Keratinocyte (primary cell): Measurements from ENCODE around the gene THSD7B. TPM values are rescaled to one million over a fixed set of nuclear protein-coding genes. Genes with fewer than 3 reads are reported as not detected.

Source experiments
- DNase-seq: peaks from one replicate; pipeline ENCODE4 v3.0.0-alpha.2; 2011; ENCODE audit warnings: low read depth, missing footprints, low spot score
- FAIRE-seq: peaks from 2 replicates; lab custom pipeline; 2011; peaks lifted over from hg19 to GRCh38; lab: Jason Lieb, UNC
- H2AFZ ChIP-seq: 2 replicates; pipeline ENCODE4 v1.6.0; 2012; ENCODE audit warnings: low read length, control low read depth, inconsistent platforms; ENCODE audit not compliant: control insufficient read depth
- H3K27ac ChIP-seq: 2 replicates; pipeline ENCODE4 v1.5.1; 2011; ENCODE audit warnings: low read length; ENCODE audit not compliant: control insufficient read depth, insufficient read depth
- H3K27me3 ChIP-seq: 3 replicates; pipeline ENCODE4 v1.6.0; 2011; ENCODE audit warnings: low read length; ENCODE audit not compliant: control insufficient read depth, insufficient read depth; ENCODE audit errors: extremely low read depth
- H3K36me3 ChIP-seq, 2 experiments: 2 replicates in 1 of 2; 3 replicates in 1 of 2; pipeline ENCODE4 v1.5.1; 2011; ENCODE audit warnings: low read length in 2 of 2, mild to moderate bottlenecking in 1 of 2; ENCODE audit not compliant: control insufficient read depth in 2 of 2, insufficient read depth in 2 of 2; ENCODE audit errors: extremely low read depth in 1 of 2
- H3K4me1 ChIP-seq: 3 replicates; pipeline ENCODE4 v1.5.1; 2011; ENCODE audit warnings: low read length; ENCODE audit not compliant: control insufficient read depth, insufficient read depth; ENCODE audit errors: extremely low read depth
- H3K4me2 ChIP-seq: 3 replicates; pipeline ENCODE4 v1.6.0; 2011; ENCODE audit warnings: low read depth, low read length; ENCODE audit not compliant: control insufficient read depth, insufficient read depth; ENCODE audit errors: extremely low read depth
- H3K4me3 ChIP-seq, 3 experiments: fragments of 200-600 bp in 1 of 3; sonication (generic) in 1 of 3; 2 replicates in 2 of 3; 3 replicates in 1 of 3; pipeline ENCODE4 v1.5.1; 2011 to 2016; ENCODE audit warnings: low read length in 3 of 3, mild to moderate bottlenecking in 3 of 3, control low read depth in 2 of 3, inconsistent platforms in 1 of 3, low read depth in 1 of 3, mixed read lengths in 1 of 3, mixed run types in 1 of 3, moderate library complexity in 1 of 3; ENCODE audit not compliant: control insufficient read depth in 2 of 3, insufficient read depth in 2 of 3; ENCODE audit errors: extremely low read depth in 1 of 3
- H3K79me2 ChIP-seq: 2 replicates; pipeline ENCODE4 v1.6.0; 2012; ENCODE audit warnings: low read length; ENCODE audit not compliant: control insufficient read depth, insufficient read depth
- H3K9ac ChIP-seq: 3 replicates; pipeline ENCODE4 v1.6.0; 2011; ENCODE audit warnings: low read length; ENCODE audit not compliant: control insufficient read depth, insufficient read depth; ENCODE audit errors: extremely low read depth
- H3K9me1 ChIP-seq: 3 replicates; pipeline ENCODE4 v1.6.0; 2011; ENCODE audit warnings: low read length; ENCODE audit not compliant: control insufficient read depth, insufficient read depth; ENCODE audit errors: extremely low read depth
- H3K9me3 ChIP-seq: 2 replicates; pipeline ENCODE4 v1.5.1; 2012; ENCODE audit warnings: low read depth, low read length; ENCODE audit not compliant: control insufficient read depth
- H4K20me1 ChIP-seq: 3 replicates; pipeline ENCODE4 v1.6.0; 2011; ENCODE audit warnings: low read length; ENCODE audit not compliant: control insufficient read depth, insufficient read depth; ENCODE audit errors: extremely low read depth
- CTCF ChIP-seq, 3 experiments: IDR thresholded peaks in 1 of 3; conservative IDR thresholded peaks in 1 of 3; optimal IDR thresholded peaks in 1 of 3; 2 replicates in 2 of 3; 3 replicates in 1 of 3; pipeline versions ENCODE3 to v1.5.1; 2011; ENCODE audit warnings: low read length in 3 of 3, mild to moderate bottlenecking in 3 of 3, moderate library complexity in 2 of 3, control low read depth in 1 of 3, inconsistent platforms in 1 of 3; ENCODE audit not compliant: insufficient read depth in 2 of 3; ENCODE audit errors: extremely low read depth in 1 of 3
- EZH2 ChIP-seq: IDR thresholded peaks from one replicate; pipeline ENCODE4 v1.6.1; 2012; ENCODE audit warnings: inconsistent platforms, mild to moderate bottlenecking, low read length, moderate library complexity
- dilution Hi-C: fragments of 300-500 bp; cut with MboI; formaldehyde crosslinking; loops from one replicate; pipeline ENCODE4 v1.7.0; 2020; ENCODE audit warnings: low sequenced_read_pairs; ENCODE audit not compliant: extremely low pct_ligation_motif_present
- polyA plus RNA-seq, 5 experiments: library from polyadenylated mRNA; depleted of rRNA in 3 of 5; stranded (reverse) in 3 of 5; stranded (forward) in 1 of 5; unstranded in 1 of 5; fragments of >200 nt; gene quantifications; 1 replicate in 1 of 5; 2 replicates in 3 of 5; 3 replicates in 1 of 5; pipeline versions ENCODE4 v1.2.1 to v1.2.3, GENCODE V29; 2011 to 2012; ENCODE audit warnings: missing spikeins in 2 of 5, low read depth in 1 of 5, low replicate concordance in 1 of 5

The THSD7B gene
- polyA plus RNA-seq, 1 donor (not counting 4 experiments of a cell fraction or from before 2014, with no cell fraction given) = 0.04 TPM

- H3K79me2 ChIP-seq = no peaks in the 10 kb centered on the region
- TF ChIP-seq CTCF (optimal IDR thresholded peaks at IDR 0.05 in 1 of 3, IDR thresholded peaks at IDR 0.05 in 1 of 3, conservative IDR thresholded peaks at IDR 0.05 in 1 of 3; ENCODE audit: extremely low read depth in 1 of 3, insufficient read depth in 2 of 3, low read length in 3 of 3) (no peak), EZH2 (no peak)
- no peak overlapping the region for H3K4me2 ChIP-seq
- H3K9me3 ChIP-seq = no peaks in the 10 kb centered on the region
- no peak overlapping the region for H2AFZ ChIP-seq
- no peaks in the 10 kb centered on the region for H3K27me3 ChIP-seq
- no peak overlapping the region for H3K9ac ChIP-seq
- H3K9me1 ChIP-seq = no peaks in the 10 kb centered on the region
- H3K4me3 ChIP-seq = no peak overlapping the region
- no peaks in the 10 kb centered on the region for H3K36me3 ChIP-seq
- no peak overlapping the region for H3K27ac ChIP-seq
- dilution Hi-C loops = no loop called here
- no peaks in the 10 kb centered on the region for H4K20me1 ChIP-seq
- FAIRE-seq = no peak
- H3K4me1 ChIP-seq = no peaks in the 10 kb centered on the region
- no peak for DNase-seq
Measured at GRCh38 chr2:137047369-137047768, 282.0 kb downstream of the THSD7B start.

- Histone ChIP-seq H3K79me2 (no peaks in the 10 kb centered on the region), H3K36me3 (no peaks in the 10 kb centered on the region), H3K4me2 (no peak overlapping the region), H3K9ac (no peak overlapping the region), H2AFZ (no peak overlapping the region), H3K4me3 (no peak overlapping the region), H3K9me3 (no peaks in the 10 kb centered on the region), H3K9me1 (no peaks in the 10 kb centered on the region), H3K27ac (no peak overlapping the region), H4K20me1 (no peaks in the 10 kb centered on the region), H3K27me3 (no peaks in the 10 kb centered on the region), H3K4me1 (no peaks in the 10 kb centered on the region)
- DNase-seq (no peak), FAIRE-seq (no peak)
- dilution Hi-C loops = no loop called here
- TF ChIP-seq CTCF (optimal IDR thresholded peaks at IDR 0.05 in 1 of 3, IDR thresholded peaks at IDR 0.05 in 1 of 3, conservative IDR thresholded peaks at IDR 0.05 in 1 of 3; ENCODE audit: extremely low read depth in 1 of 3, insufficient read depth in 2 of 3, low read length in 3 of 3) (no peak), EZH2 (no peak)
Measured at GRCh38 chr2:137048455-137048854, 283.1 kb downstream of the THSD7B start.
